SK-N-SH (cell line): ENCODE results near the gene SEC14L6. TPM values are rescaled to one million over a fixed set of nuclear protein-coding genes. Genes with fewer than 3 reads are reported as not detected.

Experiments
- CTCF ChIA-PET: fragments of 300-600, 350-600 bp; formaldehyde crosslinking; extraction: SDS; loops from one replicate; lab custom pipeline; 2021; lab: Yijun Ruan, JAX
- POLR2A ChIA-PET: fragments of 350-600 bp; sonication (Branson Sonifier 250); formaldehyde crosslinking; extraction: SDS; loops from one replicate; lab custom pipeline; 2020; ENCODE audit warnings: antibody characterized with exemption, inconsistent platforms; lab: Yijun Ruan, JAX
- DNase-seq: peaks from one replicate; pipeline ENCODE4 v3.0.0; 2012
- H2AFZ ChIP-seq: fragments of 200-600 bp; sonication (generic); 2 replicates; pipeline ENCODE4 v1.8.1; 2016; ENCODE audit warnings: antibody characterized with exemption, mild to moderate bottlenecking, low read depth
- H3F3A ChIP-seq: fragments of 200-600 bp; sonication (generic); replicated peaks from 2 replicates; pipeline ENCODE3; 2016; ENCODE audit warnings: antibody characterized with exemption, mild to moderate bottlenecking; ENCODE audit not compliant: insufficient read depth
- H3K27ac ChIP-seq, 2 experiments: fragments of 200-500 bp in 1 of 2; fragments of 200-600 bp in 1 of 2; sonication (Bioruptor generic) in 1 of 2; sonication (generic), shearing (Covaris generic) in 1 of 2; 2 replicates each; pipeline versions ENCODE4 v1.5.1 to v1.6.1; 2014 to 2016; ENCODE audit warnings: low read depth in 2 of 2, inconsistent platforms in 1 of 2, low read length in 1 of 2, mild to moderate bottlenecking in 1 of 2, mixed read lengths in 1 of 2
- H3K27me3 ChIP-seq: fragments of 200-600 bp; sonication (generic), shearing (Covaris generic); 2 replicates; pipeline ENCODE4 v1.6.1; 2016; ENCODE audit warnings: mixed run types; ENCODE audit not compliant: insufficient read depth
- H3K36me3 ChIP-seq, 2 experiments: fragments of 200-500 bp in 1 of 2; fragments of 200-600 bp in 1 of 2; sonication (Bioruptor generic) in 1 of 2; sonication (generic) in 1 of 2; replicated peaks in 1 of 2; 2 replicates each; pipeline versions ENCODE3 to v1.5.1; 2014 to 2016; ENCODE audit warnings: low read length in 1 of 2, mild to moderate bottlenecking in 1 of 2; ENCODE audit not compliant: insufficient read depth in 2 of 2, control insufficient read depth in 1 of 2
- H3K4me1 ChIP-seq, 2 experiments: fragments of 200-500 bp in 1 of 2; fragments of 200-600 bp in 1 of 2; sonication (Bioruptor generic) in 1 of 2; sonication (generic), shearing (Covaris generic) in 1 of 2; 2 replicates each; pipeline versions ENCODE4 v1.5.1 to v1.6.1; 2014 to 2016; ENCODE audit warnings: low read depth in 1 of 2, low read length in 1 of 2, mixed run types in 1 of 2; ENCODE audit not compliant: insufficient read depth in 2 of 2, control insufficient read depth in 1 of 2
- H3K4me2 ChIP-seq: fragments of 200-600 bp; sonication (generic), shearing (Covaris generic); 2 replicates; pipeline ENCODE4 v1.6.1; 2017; ENCODE audit warnings: mixed run types
- H3K4me3 ChIP-seq, 2 experiments: fragments of 200-500 bp in 1 of 2; fragments of 200-600 bp in 1 of 2; sonication (Bioruptor generic) in 1 of 2; sonication (generic), shearing (Covaris generic) in 1 of 2; 2 replicates each; pipeline versions ENCODE4 v1.5.1 to v1.8.1; 2014 to 2016; ENCODE audit warnings: low read depth in 2 of 2, inconsistent platforms in 1 of 2, low read length in 1 of 2, mild to moderate bottlenecking in 1 of 2, mixed read lengths in 1 of 2, moderate library complexity in 1 of 2
- H3K79me2 ChIP-seq: fragments of 200-600 bp; sonication (generic); 2 replicates; pipeline ENCODE4 v1.8.1; 2017; ENCODE audit warnings: mild to moderate bottlenecking; ENCODE audit not compliant: insufficient read depth
- H3K9ac ChIP-seq: fragments of 200-600 bp; sonication (generic); 2 replicates; pipeline ENCODE4 v1.6.1; 2017; ENCODE audit warnings: mixed run types
- H3K9me2 ChIP-seq: fragments of 200-600 bp; sonication (generic); 2 replicates; pipeline ENCODE4 v1.6.1; 2017; ENCODE audit warnings: mixed run types
- H3K9me3 ChIP-seq: fragments of 200-600 bp; sonication (generic); 2 replicates; pipeline ENCODE4 v1.6.1; 2017; ENCODE audit warnings: mixed run types, mild to moderate bottlenecking, moderate library complexity
- H4K20me1 ChIP-seq: fragments of 200-600 bp; sonication (generic); 2 replicates; pipeline ENCODE4 v1.6.1; 2017; ENCODE audit warnings: mild to moderate bottlenecking, mixed run types; ENCODE audit not compliant: insufficient read depth
- ELF1 ChIP-seq: IDR thresholded peaks from 2 replicates; pipeline ENCODE4 v1.4.0; 2012
- EP300 ChIP-seq, 2 experiments: IDR thresholded peaks; 2 replicates each; pipeline versions ENCODE4 v1.4.0 to v1.6.1; 2012; ENCODE audit warnings: borderline replicate concordance in 1 of 2, low read depth in 1 of 2, low read length in 1 of 2
- EZH2phosphoT487 ChIP-seq: fragments of 200-600 bp; sonication (generic); IDR thresholded peaks from 2 replicates; pipeline ENCODE4 v1.6.1; 2017; ENCODE audit warnings: low read depth, mixed run types, mild to moderate bottlenecking, antibody characterized with exemption, moderate library complexity, borderline replicate concordance
- FOSL2 ChIP-seq: IDR thresholded peaks from 2 replicates; pipeline ENCODE4 v1.4.0; 2012; ENCODE audit warnings: low read depth, mild to moderate bottlenecking, moderate library complexity, borderline replicate concordance
- FOXJ3 ChIP-seq: sonication (generic); formaldehyde crosslinking; IDR thresholded peaks from 2 replicates; pipeline ENCODE4 v1.5.1; 2020; ENCODE audit warnings: mild to moderate bottlenecking, missing genetic modification reagents
- GATA2 ChIP-seq: sonication (generic); formaldehyde crosslinking; IDR thresholded peaks from 2 replicates; pipeline ENCODE4 v1.5.0; 2020; ENCODE audit warnings: mild to moderate bottlenecking, missing genetic modification reagents
- NRF1 ChIP-seq: IDR thresholded peaks from 2 replicates; pipeline ENCODE4 v1.6.1; 2012; ENCODE audit warnings: low read depth, mild to moderate bottlenecking, low read length
- RAD21 ChIP-seq: IDR thresholded peaks from 2 replicates; pipeline ENCODE4 v1.6.1; 2012; ENCODE audit warnings: mild to moderate bottlenecking, low read length
- RCOR1 ChIP-seq: fragments of 150-350 bp; IDR thresholded peaks from 2 replicates; pipeline ENCODE4 v1.6.1; 2017; ENCODE audit warnings: antibody characterized with exemption, low read length
- TCF12 ChIP-seq: IDR thresholded peaks from 2 replicates; pipeline ENCODE4 v1.4.0; 2012
- YY1 ChIP-seq: IDR thresholded peaks from 2 replicates; pipeline ENCODE4 v1.4.0; 2012; ENCODE audit warnings: low read depth, mild to moderate bottlenecking
- WGBS: methylation state at CpG from one replicate; pipeline ENCODE4 v1.1.6; 2017; ENCODE audit warnings: low lambda C conversion rate; 5-methylcytosine and 5-hydroxymethylcytosine counted together
- polyA plus RNA-seq, 3 experiments: library from polyadenylated mRNA; depleted of rRNA; stranded (reverse); fragments of >200 nt; gene quantifications; 2 replicates each; pipeline ENCODE4 v1.2.3, GENCODE V29; 2012
- TF ChIP-seq, protein P1 (sequence below): fragments of 200-600 bp; sonication (generic); IDR thresholded peaks from 2 replicates; pipeline ENCODE4 v1.6.1; 2017; ENCODE audit warnings: antibody characterized with exemption, mild to moderate bottlenecking, moderate library complexity
- TF ChIP-seq, protein P2 (sequence below): IDR thresholded peaks from 2 replicates; pipeline ENCODE4 v1.4.0; 2012; ENCODE audit warnings: low read depth, borderline replicate concordance
- TF ChIP-seq, protein P3 (sequence below): IDR thresholded peaks from 2 replicates; pipeline ENCODE4 v1.4.0; 2012; ENCODE audit warnings: low read depth
- TF ChIP-seq, protein P4 (sequence below): IDR thresholded peaks from 2 replicates; pipeline ENCODE4 v1.4.0; 2012; ENCODE audit warnings: low read depth, borderline replicate concordance
- TF ChIP-seq, protein P5 (sequence below): fragments of 150-350 bp; IDR thresholded peaks from 2 replicates; pipeline ENCODE4 v1.6.1; 2016; ENCODE audit warnings: mild to moderate bottlenecking, low read depth, low read length

SEC14L6 gene
- polyA plus RNA-seq, 1 of the 3 experiments (the other 2 are of a cell fraction): not detected

DNA sequence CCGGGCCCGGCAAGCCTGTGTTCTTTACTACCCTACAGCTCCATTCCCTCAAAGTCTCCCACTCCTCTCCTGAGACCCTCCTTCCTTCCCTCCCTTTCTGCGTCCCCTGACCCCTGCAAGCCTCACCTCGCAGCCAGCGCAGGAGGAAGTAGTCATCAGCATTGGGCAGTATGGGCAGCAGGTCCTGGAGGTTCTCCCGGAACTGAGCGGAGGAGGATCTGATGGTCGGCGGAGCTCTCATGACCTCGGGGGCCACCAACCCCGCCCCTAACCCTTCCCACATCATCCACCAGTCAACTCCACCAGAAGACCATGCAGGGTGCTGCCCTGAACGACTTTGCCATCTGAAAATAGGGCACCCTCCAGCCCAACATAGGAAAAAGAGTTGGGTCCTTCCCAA is 43.0 kb downstream of the SEC14L6 start (continued):
- TF ChIP-seq, protein P1, sequence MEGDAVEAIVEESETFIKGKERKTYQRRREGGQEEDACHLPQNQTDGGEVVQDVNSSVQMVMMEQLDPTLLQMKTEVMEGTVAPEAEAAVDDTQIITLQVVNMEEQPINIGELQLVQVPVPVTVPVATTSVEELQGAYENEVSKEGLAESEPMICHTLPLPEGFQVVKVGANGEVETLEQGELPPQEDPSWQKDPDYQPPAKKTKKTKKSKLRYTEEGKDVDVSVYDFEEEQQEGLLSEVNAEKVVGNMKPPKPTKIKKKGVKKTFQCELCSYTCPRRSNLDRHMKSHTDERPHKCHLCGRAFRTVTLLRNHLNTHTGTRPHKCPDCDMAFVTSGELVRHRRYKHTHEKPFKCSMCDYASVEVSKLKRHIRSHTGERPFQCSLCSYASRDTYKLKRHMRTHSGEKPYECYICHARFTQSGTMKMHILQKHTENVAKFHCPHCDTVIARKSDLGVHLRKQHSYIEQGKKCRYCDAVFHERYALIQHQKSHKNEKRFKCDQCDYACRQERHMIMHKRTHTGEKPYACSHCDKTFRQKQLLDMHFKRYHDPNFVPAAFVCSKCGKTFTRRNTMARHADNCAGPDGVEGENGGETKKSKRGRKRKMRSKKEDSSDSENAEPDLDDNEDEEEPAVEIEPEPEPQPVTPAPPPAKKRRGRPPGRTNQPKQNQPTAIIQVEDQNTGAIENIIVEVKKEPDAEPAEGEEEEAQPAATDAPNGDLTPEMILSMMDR: no peak
- TF ChIP-seq NRF1: no peak
- no peak for TF ChIP-seq RCOR1
- TF ChIP-seq, protein P2, sequence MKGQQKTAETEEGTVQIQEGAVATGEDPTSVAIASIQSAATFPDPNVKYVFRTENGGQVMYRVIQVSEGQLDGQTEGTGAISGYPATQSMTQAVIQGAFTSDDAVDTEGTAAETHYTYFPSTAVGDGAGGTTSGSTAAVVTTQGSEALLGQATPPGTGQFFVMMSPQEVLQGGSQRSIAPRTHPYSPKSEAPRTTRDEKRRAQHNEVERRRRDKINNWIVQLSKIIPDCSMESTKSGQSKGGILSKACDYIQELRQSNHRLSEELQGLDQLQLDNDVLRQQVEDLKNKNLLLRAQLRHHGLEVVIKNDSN: no peak
- TF ChIP-seq ELF1: no peak
- TF ChIP-seq RAD21: no peak
- no peak for TF ChIP-seq FOXJ3 (CRISPR knock-in tag)

DNA sequence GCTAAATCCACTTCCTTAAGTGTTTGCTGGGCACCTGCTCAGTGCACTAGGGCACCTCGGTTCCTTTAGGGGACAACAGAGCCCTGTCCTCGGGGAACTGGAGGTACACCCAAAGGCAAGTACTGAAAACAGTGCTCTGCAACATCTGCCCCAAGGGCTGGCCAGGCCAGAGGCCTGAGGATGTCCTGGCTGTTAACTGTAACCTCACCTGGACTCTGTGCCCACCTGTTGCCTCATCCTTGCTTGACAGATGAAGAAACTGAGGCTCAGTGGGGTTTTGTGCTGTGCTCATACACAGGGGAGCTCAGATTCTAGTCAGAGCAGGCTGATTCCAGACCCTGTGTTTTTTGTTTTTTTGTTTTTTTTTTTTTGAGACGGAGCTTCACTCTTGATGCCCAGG is 43.6 kb downstream of the SEC14L6 start:
- Histone ChIP-seq H3K9me2 (no peaks in the 10 kb centered on the region), H3K9me3 (no peaks in the 10 kb centered on the region), H2AFZ (no peak overlapping the region), H3K27ac (no peak overlapping the region), H3K9ac (no peak overlapping the region), H3K27me3 (no peaks in the 10 kb centered on the region; the same call in 1 of the 2 replicates), H4K20me1 (no peaks in the 10 kb centered on the region), H3K4me3 (no peak overlapping the region), H3K4me2 (no peak overlapping the region), H3K4me1 (peaks cover 0 to 3% of the 10 kb centered on the region in 2 experiments; a peak in 1 of 4 replicates), H3K79me2 (no peaks in the 10 kb centered on the region), H3K36me3 (no peaks in the 10 kb centered on the region), H3F3A (no peaks in the 10 kb centered on the region)
- ChIA-PET CTCF (no interaction called here), POLR2A (no interaction called here)
- TF ChIP-seq, protein P3, sequence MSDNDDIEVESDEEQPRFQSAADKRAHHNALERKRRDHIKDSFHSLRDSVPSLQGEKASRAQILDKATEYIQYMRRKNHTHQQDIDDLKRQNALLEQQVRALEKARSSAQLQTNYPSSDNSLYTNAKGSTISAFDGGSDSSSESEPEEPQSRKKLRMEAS: no peak
- TF ChIP-seq, protein P4, sequence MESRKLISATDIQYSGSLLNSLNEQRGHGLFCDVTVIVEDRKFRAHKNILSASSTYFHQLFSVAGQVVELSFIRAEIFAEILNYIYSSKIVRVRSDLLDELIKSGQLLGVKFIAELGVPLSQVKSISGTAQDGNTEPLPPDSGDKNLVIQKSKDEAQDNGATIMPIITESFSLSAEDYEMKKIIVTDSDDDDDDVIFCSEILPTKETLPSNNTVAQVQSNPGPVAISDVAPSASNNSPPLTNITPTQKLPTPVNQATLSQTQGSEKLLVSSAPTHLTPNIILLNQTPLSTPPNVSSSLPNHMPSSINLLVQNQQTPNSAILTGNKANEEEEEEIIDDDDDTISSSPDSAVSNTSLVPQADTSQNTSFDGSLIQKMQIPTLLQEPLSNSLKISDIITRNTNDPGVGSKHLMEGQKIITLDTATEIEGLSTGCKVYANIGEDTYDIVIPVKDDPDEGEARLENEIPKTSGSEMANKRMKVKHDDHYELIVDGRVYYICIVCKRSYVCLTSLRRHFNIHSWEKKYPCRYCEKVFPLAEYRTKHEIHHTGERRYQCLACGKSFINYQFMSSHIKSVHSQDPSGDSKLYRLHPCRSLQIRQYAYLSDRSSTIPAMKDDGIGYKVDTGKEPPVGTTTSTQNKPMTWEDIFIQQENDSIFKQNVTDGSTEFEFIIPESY: no peak
- TF ChIP-seq EZH2phosphoT487 (no peak), ELF1 (no peak), RAD21 (no peak), YY1 (no peak), EP300 (IDR thresholded peaks at IDR 0.05; ENCODE audit: borderline replicate concordance in 1 of 2, low read depth in 1 of 2, low read length in 1 of 2) (no peak), GATA2 (CRISPR knock-in tag) (no peak), TCF12 (no peak), FOSL2 (no peak)
- TF ChIP-seq, protein P5, sequence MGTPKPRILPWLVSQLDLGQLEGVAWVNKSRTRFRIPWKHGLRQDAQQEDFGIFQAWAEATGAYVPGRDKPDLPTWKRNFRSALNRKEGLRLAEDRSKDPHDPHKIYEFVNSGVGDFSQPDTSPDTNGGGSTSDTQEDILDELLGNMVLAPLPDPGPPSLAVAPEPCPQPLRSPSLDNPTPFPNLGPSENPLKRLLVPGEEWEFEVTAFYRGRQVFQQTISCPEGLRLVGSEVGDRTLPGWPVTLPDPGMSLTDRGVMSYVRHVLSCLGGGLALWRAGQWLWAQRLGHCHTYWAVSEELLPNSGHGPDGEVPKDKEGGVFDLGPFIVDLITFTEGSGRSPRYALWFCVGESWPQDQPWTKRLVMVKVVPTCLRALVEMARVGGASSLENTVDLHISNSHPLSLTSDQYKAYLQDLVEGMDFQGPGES: no peak
- WGBS: 62% methylated on average over 3 of the region's 3 CpGs
- no peak for DNase-seq
